ENCODE measurements around the gene ORM1.
A peak's percentile ranks its signal among the peaks of the same experiment; 100 is the strongest.

Gene ORM1

GRCh38 chr9:114347675-114348074 lies 24.8 kb downstream of the ORM1 start:
- DNase-seq = no peak

DNA sequence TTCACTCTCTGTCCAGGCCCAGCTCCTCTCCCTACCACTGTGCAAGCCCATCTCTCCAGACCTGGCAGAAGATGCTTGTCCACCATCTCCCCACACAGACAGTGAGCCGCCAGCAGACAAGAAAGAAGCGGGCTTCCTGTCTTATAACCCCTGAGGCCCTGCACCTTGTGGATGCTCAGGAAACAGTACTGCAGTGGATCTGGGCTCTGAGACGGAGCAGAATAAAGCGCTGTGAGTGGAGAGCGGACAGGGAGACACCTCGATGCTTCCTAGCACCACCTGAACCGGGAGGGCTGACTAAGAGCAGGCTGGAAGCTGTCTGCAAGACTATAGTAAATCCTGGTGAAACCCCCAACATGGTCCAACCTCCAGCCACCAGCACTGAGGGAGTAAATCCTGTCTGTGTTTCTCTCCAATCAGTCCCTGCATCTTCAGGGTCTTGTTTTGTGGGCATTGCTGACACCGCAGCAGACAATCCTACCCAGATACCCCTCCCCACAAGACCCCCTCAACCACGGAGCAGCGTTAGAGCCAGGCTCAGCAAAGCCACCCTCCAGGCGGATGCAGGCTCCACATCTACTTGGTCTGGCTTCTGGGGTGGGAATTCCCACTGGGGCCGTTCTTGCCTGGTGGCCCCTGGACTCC lies 25.5 kb downstream of the ORM1 start:
- no peak for DNase-seq

GRCh38 chr9:114348906-114349482 lies 26.1 kb downstream of the ORM1 start:
- peak; percentile 67 for DNase-seq

GRCh38 chr9:114349713-114350480 lies 27.0 kb downstream of the ORM1 start:
- no peak for DNase-seq

GRCh38 chr9:114350636-114351401 lies 27.9 kb downstream of the ORM1 start:
- no peak for DNase-seq

- no peak for DNase-seq
These were observed 29.0 kb downstream of the ORM1 start for GRCh38 chr9:114351932-114352331.

GRCh38 chr9:114355821-114356220 lies 32.9 kb downstream of the ORM1 start:
- DNase-seq = no peak

DNA sequence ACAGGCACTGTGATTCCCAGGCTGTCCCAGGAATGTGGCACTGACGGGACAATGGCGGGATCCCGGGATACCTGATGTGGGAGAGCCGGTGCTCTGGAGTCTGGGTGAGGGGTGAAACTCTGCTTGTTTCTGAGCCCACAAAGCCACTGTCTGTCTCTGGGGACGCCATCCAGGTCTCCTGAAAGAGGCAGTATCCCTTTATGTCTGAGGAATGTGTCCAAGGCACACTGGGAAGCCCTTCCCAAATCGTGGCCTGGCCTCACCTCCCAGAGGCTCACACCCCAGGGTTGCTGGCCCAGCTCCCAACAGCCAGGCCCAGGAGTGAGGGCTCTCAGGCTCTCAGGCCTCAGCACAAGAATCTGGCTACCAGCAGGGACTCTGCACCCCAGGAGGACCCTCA lies 33.9 kb downstream of the ORM1 start:
- DNase-seq = no peak

DNA sequence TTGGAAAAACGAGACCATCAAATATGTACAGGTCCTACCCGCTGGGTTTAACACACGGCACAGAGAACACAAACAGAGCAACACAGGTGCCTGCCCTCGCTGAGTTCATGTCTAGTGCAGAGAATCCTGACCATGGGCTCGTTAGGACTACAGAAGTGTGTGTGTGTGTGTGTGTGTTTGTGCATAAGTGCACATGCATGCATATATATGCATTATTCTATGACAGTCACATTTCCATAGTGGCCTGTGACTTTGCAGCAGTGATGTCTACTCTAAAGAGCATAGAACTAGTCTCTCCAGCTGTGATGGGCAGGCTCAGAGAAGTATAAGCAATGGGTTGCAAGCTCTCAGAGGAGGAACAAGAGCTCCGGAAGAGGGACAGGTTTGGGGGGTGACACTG lies 34.5 kb downstream of the ORM1 start:
- DNase-seq = no peak

GRCh38 chr9:114357911-114358328 lies 35.0 kb downstream of the ORM1 start:
- DNase-seq = no peak

GRCh38 chr9:114359801-114360200 lies 36.9 kb downstream of the ORM1 start:
- DNase-seq = no peak

DNA sequence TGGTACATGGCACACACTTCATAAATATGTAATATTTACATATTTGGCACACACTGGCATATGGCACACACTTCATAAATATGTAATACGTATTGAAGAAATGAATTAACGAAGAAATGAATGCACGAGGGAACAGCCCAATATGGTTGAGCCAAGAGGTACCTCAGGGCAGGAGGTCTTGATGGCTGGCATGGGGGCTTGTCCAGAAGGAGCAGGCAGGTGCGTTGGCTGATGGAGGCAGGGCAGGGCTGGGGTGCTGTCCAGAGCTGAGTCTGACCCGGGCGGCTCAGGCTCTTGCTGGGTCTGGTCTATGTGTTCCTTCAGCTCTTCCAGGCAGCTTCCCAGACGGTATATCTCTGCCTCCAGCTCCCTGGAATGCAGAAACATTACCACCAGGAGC lies 38.6 kb downstream of the ORM1 start:
- no peak for DNase-seq

GRCh38 chr9:114362394-114362793 lies 39.5 kb downstream of the ORM1 start:
- no peak for DNase-seq

GRCh38 chr9:114363424-114363823 lies 40.5 kb downstream of the ORM1 start:
- peak; percentile 47 for DNase-seq

DNA sequence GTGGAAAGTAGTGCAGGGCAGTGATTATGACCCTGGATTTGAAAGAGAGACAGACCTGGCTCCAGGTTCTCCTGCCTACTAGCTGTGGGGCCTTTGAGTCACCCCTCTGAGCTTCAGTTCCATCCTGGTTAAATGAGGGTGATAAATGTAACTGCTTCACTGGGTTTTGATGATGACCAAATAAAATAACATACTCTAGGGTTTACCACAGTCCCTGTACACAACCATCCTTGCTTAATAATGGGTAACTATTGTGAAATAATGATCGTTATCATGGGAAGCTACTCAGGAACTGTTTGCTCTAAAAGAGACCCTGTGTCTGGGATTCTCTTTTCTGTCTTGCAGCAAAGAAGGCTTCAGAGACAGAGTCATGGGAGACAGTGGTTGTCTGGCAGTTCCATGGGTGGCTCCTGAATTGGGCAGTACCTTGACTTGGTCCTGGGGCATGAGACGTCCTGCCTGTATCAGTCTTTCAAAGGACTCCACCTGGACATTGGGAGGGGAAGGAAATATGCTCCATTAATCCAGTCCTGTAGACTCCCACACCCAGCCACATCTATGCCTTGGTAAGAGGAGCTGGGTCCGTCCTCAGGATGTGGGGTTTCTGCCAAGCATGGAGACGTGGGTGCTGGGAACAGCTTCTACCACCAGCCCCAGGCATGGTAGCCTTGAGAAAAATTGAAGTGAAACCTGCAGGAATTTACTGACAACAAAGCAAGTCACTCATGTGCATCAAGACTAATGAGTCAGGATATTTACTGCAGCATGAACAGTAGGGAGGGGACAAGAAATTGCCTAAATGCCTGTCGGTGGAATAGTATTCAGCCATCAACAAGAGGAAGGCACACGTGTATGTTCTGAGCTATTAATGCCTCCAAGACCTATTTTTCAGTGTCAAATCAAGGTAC lies 41.5 kb downstream of the ORM1 start:
- DNase-seq = no peak

DNA sequence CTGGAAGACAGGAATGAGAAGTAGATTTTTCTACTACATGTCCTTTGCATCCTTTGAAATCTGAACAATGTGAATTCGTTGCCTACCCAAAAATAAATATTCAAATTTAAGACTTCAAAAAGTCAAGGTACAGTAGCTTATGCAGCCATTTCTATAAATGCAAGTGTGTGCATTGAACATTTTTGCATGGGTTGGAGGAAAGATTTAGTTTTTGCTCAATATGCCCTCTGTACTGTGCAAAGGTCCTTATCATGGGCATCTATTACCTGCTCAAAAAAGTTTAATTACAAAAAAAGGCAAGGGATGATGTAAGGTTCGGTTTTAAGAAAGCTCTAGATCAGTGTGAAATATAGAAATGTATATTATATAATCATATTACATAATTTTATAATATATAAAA lies 42.3 kb downstream of the ORM1 start:
- no peak for DNase-seq

- peak; percentile 58 for DNase-seq
These were observed 43.6 kb downstream of the ORM1 start for GRCh38 chr9:114366334-114367128.

DNA sequence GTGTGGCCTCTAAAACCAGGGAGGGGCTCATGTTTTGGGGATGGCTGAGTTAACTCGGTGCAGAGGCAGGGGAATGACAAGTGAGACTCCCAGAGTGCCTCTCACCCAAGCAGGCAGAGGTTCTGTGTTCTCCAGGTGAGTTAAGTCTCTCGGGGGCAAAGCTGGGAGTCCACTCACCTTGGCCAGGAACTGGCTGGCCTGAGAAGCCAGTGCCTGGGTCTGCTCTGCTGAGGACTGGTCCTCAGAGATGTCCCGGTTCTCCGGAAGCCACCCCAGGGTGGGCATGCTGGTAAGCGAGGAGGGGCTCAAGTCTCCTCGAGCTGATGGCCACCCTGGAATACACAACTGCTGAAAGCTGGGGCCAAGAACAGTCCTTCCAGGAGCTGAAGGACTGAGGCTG lies 44.5 kb downstream of the ORM1 start:
- no peak for DNase-seq

DNA sequence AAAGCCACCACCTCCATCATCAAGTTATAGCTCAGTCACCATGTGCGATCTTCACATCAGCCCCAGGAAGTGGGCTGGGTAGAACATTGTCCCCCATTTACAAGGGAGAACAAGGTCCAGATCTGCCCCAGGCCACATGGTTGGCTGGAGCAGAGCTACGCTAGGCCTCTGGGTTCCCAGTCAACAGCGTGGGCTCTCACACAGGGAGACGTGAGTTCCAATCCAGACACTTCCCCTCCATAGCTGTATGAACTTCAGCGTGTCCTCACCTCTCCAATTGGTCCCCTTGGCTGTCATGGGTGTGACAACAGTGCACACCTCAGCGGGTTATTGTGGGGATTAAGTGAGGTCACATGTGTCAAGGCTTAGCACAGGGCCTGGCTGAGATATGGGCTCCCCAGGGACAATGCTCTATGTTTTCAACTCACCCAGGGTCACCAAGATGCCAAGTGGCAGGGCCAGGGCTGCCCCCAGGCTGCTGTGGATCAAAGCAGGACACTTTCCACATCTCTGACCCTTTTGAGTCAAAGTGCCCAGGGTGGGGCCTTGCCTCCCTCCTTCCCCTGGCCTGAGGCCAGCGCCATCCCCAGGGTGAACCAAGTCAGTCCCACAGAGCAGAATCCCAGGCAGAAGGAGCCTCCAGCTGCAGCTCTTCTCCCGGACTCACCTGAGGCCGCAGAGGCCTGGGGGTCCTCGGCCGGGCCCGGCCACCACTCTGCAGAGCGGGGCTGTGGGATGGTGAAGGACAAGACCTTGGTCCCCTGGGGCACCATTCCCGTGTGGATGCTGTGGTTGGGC lies 45.1 kb downstream of the ORM1 start:
- DNase-seq = no peak

Measured in CD4-positive, alpha-beta T cell treated with Interleukin-17A for 1 hour (primary cell).